ENCODE results near the gene CXADR. TPM values are rescaled to one million over a fixed set of nuclear protein-coding genes. Genes with fewer than 3 reads are reported as not detected.

CXADR gene
- total RNA-seq, 6 experiments from 2014 or later = 22.9 to 48.4 (median 30.5) TPM

DNA sequence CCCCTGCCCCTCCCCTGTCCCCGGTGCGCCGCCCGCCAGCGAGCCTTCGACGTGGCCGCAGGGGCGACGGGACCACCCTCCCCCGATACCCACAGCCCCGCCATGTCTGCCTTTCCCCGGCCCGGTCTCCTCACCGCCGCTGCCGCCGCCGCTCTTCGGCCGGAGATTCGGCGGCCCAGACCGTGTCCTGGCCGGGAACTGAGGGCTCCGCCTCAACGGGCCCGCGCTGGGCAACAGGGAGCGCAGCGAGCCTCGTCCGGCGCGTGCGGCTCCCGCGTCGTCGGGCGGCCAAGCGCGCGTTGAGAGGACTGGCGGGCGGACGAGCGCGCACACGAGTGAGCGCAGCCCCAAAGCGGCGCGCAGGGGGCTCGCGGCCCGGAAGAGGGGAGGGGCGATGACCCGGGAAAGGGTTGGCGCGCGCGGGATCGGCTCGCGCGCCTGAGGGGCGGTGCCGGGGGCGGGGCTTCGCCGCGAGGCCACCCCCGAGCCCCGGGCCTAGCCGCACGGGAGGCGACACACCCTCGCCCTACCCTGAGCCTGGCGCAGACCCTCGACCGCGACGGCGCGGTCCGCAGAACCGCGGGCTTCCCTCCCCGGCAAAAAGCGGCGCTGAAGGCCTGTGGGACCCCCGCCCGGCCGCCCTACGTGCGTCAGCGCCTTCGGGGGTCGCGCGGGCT is 99.9 kb downstream of the CXADR start, which contains the start of gene BTG3:
BTG3 (minus strand) TSS at position 337 of the 677 bp plus-strand sequence. CDS start 3,757 bp downstream, outside the sequence.
- WGBS (ENCODE audit: insufficient coverage, low coverage, low lambda C conversion rate, missing lambda C conversion rate) = no CpG with 5 or more reads among the region's 102 CpGs
- H3K36me3 ChIP-seq = no peaks in the 10 kb centered on the region
- H3K4me1 ChIP-seq = no peaks in the 10 kb centered on the region
- intact Hi-C loops (cut with DNase I) = no loop called here
- TF ChIP-seq, protein P1, sequence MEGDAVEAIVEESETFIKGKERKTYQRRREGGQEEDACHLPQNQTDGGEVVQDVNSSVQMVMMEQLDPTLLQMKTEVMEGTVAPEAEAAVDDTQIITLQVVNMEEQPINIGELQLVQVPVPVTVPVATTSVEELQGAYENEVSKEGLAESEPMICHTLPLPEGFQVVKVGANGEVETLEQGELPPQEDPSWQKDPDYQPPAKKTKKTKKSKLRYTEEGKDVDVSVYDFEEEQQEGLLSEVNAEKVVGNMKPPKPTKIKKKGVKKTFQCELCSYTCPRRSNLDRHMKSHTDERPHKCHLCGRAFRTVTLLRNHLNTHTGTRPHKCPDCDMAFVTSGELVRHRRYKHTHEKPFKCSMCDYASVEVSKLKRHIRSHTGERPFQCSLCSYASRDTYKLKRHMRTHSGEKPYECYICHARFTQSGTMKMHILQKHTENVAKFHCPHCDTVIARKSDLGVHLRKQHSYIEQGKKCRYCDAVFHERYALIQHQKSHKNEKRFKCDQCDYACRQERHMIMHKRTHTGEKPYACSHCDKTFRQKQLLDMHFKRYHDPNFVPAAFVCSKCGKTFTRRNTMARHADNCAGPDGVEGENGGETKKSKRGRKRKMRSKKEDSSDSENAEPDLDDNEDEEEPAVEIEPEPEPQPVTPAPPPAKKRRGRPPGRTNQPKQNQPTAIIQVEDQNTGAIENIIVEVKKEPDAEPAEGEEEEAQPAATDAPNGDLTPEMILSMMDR (IDR thresholded peaks at IDR 0.05) = no peak
- TF ChIP-seq POLR2A (IDR thresholded peaks at IDR 0.05) = peak; percentile 95
- peak within 1 kb of the TSS; percentile 71 to 84 (median 73) for H3K27ac ChIP-seq
- ATAC-seq (peak; percentile 85 to 96 (median 94)), DNase-seq (peak; percentile 80 to 87 (median 86))
- no peaks in the 10 kb centered on the region for H3K9me3 ChIP-seq
- H3K27me3 ChIP-seq = no peaks in the 10 kb centered on the region
- H3K4me3 ChIP-seq = peak within 1 kb of the TSS; percentile 62 to 72 (median 67)

DNA sequence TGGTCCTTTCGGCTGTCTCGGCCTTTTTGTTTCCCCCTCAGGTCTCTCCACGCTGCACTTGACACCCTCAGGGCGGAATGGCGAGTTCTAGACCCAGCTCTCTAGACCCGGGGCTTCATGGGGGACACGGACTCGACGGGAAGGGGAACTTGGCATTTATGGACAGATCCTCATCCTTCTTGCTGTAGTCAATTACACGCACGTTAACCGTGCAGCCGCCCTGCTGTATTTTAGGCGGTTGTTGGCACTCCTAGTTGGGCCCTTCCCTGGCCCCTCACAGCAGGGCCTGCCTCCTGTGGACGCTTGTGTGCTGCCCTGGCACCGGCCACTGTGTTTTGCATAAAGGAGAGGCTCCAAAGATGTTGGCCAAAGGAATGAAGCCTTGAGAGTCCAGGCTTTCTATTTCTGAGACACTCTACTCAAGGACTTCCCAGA is 100.4 kb downstream of the CXADR start:
- TF ChIP-seq POLR2A (IDR thresholded peaks at IDR 0.05) = no peak
- TF ChIP-seq, protein P1 (IDR thresholded peaks at IDR 0.05) = no peak
- DNase-seq (no peak), ATAC-seq (peak in 3 of 4 donors; percentile 3 to 6 (median 3))
- intact Hi-C loops (cut with DNase I) = no loop called here
- H3K36me3 ChIP-seq = no peaks in the 10 kb centered on the region
- peak overlapping the region; percentile 62 to 72 (median 67) for H3K4me3 ChIP-seq
- no peaks in the 10 kb centered on the region for H3K4me1 ChIP-seq
- H3K9me3 ChIP-seq = no peaks in the 10 kb centered on the region
- 27% methylated on average over 12 of the region's 16 CpGs for WGBS (ENCODE audit: insufficient coverage, low coverage, low lambda C conversion rate, missing lambda C conversion rate)
- no peaks in the 10 kb centered on the region for H3K27me3 ChIP-seq
- peak overlapping the region; percentile 71 to 84 (median 73) for H3K27ac ChIP-seq

DNA sequence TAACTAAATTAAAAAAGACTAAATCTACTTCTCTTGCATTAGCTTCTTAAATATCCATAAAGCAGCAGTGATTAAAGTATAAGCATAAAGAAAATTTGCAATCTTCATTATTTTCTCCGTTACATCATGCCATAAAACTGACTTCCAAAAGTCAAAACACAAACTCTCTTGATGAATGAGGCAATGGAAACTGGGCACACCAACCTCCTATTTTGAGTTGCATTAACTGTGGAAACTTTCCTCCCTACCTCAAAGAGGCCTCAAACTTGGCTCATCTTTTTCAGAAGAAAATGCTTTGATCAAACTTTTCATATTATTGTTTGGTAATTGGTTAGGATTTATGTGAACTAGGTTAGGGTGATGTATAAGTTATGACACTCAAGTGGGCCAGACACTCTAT is 104.0 kb downstream of the CXADR start:
- H3K4me3 ChIP-seq = no peak overlapping the region
- no peaks in the 10 kb centered on the region for H3K4me1 ChIP-seq
- H3K9me3 ChIP-seq = no peaks in the 10 kb centered on the region
- TF ChIP-seq POLR2A (IDR thresholded peaks at IDR 0.05) = no peak
- TF ChIP-seq, protein P1 (IDR thresholded peaks at IDR 0.05) = no peak
- intact Hi-C loops (cut with DNase I) = no loop called here
- H3K27ac ChIP-seq = no peak overlapping the region
- ATAC-seq (no peak), DNase-seq (no peak)
- H3K36me3 ChIP-seq = no peaks in the 10 kb centered on the region
- WGBS (ENCODE audit: insufficient coverage, low coverage, low lambda C conversion rate, missing lambda C conversion rate) = 92% methylated on average over 1 of the region's 1 CpG
- no peaks in the 10 kb centered on the region for H3K27me3 ChIP-seq

DNA sequence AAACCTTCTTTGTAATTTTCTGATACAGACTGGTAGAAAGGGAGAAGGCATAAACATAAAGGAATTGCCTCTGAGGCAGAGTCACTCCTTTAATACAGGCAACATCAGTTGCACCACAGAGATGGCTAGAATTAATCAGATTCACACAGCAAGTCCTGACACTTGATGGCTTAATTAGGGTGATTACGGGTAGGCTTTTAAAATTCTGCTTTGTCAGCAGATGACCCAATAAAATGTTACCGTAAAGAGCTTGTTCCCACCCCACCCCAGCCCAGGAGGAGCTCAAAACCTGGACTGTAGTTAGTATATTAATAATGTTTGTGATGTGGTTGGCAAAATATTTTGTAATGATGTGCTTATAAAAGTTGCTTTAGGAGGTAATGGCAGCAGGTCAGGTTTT is 109.2 kb downstream of the CXADR start:
- no peaks in the 10 kb centered on the region for H3K27me3 ChIP-seq
- ATAC-seq (no peak), DNase-seq (no peak)
- H3K4me3 ChIP-seq = no peak overlapping the region
- intact Hi-C loops (cut with DNase I) = no loop called here
- no peaks in the 10 kb centered on the region for H3K36me3 ChIP-seq
- no peaks in the 10 kb centered on the region for H3K4me1 ChIP-seq
- no peaks in the 10 kb centered on the region for H3K9me3 ChIP-seq
- WGBS (ENCODE audit: insufficient coverage, low coverage, low lambda C conversion rate, missing lambda C conversion rate) = 78% methylated on average over 2 of the region's 2 CpGs
- H3K27ac ChIP-seq = no peak overlapping the region
- no peak for TF ChIP-seq POLR2A (IDR thresholded peaks at IDR 0.05)
- TF ChIP-seq, protein P1 (IDR thresholded peaks at IDR 0.05) = no peak
